ENCODE measurements around the gene WNK2.

- TF ChIP-seq POLR2A (IDR thresholded peaks at IDR 0.05; ENCODE audit: low read length): no peak
- TF ChIP-seq GATA1 (IDR thresholded peaks at IDR 0.05; ENCODE audit: low read depth, low read length): no peak
Measured at GRCh38 chr9:93218671-93219420, 34.9 kb downstream of the WNK2 start.
